OCI-LY7 (cell line): ENCODE data around the gene MAP2K5. TPM values are rescaled to one million over a fixed set of nuclear protein-coding genes. Genes with fewer than 3 reads are reported as not detected.

Experiments
- BruUV-seq: library from RNA; stranded (reverse); fragments of 400-500 nt; replicated peaks from 2 replicates; lab custom pipeline; 2021; lab: Mats Ljungman, UMichigan
- CTCF ChIA-PET: fragments of 300-600 bp; sonication (Branson Sonifier 250); formaldehyde crosslinking; loops from one replicate; lab custom pipeline; 2022; ENCODE audit warnings: antibody characterized with exemption; ENCODE audit not compliant: unreplicated experiment; lab: Charles Lee
- POLR2A ChIA-PET: fragments of 300-600 bp; sonication (Branson Sonifier 250); formaldehyde crosslinking; loops from one replicate; lab custom pipeline; 2022; ENCODE audit warnings: antibody characterized with exemption; lab: Charles Lee
- DNase-seq: peaks from one replicate; pipeline ENCODE4 v3.0.0-alpha.2; 2015; ENCODE audit warnings: low spot score
- H2AFZ ChIP-seq: fragments of 200-600 bp; sonication (generic), shearing (Covaris generic); 2 replicates; pipeline ENCODE4 v1.6.1; 2014; ENCODE audit warnings: mild to moderate bottlenecking, antibody characterized with exemption, low read length, moderate library complexity
- H3K27ac ChIP-seq: fragments of 200-600 bp; sonication (generic); 2 replicates; pipeline ENCODE4 v1.5.1; 2014; ENCODE audit warnings: mixed run types, low read depth, mild to moderate bottlenecking, moderate library complexity, low read length, inconsistent platforms; ENCODE audit not compliant: poor library complexity, severe bottlenecking
- H3K36me3 ChIP-seq: fragments of 200-600 bp; sonication (generic); 2 replicates; pipeline ENCODE4 v1.6.1; 2014; ENCODE audit warnings: mild to moderate bottlenecking, antibody characterized with exemption, low read length, moderate library complexity, mixed read lengths; ENCODE audit not compliant: insufficient read depth
- H3K4me1 ChIP-seq: fragments of 200-600 bp; sonication (generic); 2 replicates; pipeline ENCODE4 v1.5.1; 2014; ENCODE audit warnings: mild to moderate bottlenecking, low read length; ENCODE audit not compliant: insufficient read depth, poor library complexity, severe bottlenecking
- H3K4me2 ChIP-seq: fragments of 200-600 bp; sonication (generic); 2 replicates; pipeline ENCODE4 v1.6.1; 2014; ENCODE audit warnings: mild to moderate bottlenecking, low read length
- H3K4me3 ChIP-seq: fragments of 200-600 bp; sonication (generic); 2 replicates; pipeline ENCODE4 v1.5.1; 2014; ENCODE audit warnings: mild to moderate bottlenecking, low read depth, low read length; ENCODE audit not compliant: poor library complexity, severe bottlenecking
- H3K79me2 ChIP-seq: fragments of 200-600 bp; sonication (generic); 2 replicates; pipeline ENCODE4 v1.6.1; 2016; ENCODE audit warnings: low read depth, mild to moderate bottlenecking, low read length, moderate library complexity, mixed read lengths; ENCODE audit not compliant: insufficient read depth
- H3K9me2 ChIP-seq: fragments of 200-600 bp; sonication (generic); 2 replicates; pipeline ENCODE4 v1.6.1; 2016; ENCODE audit warnings: mild to moderate bottlenecking, low read length, mixed read lengths; ENCODE audit not compliant: insufficient read depth
- H3K9me3 ChIP-seq: fragments of 200-600 bp; sonication (generic); 2 replicates; pipeline ENCODE4 v1.6.1; 2014; ENCODE audit warnings: mild to moderate bottlenecking, mixed run types, low read length, mixed read lengths
- H4K20me1 ChIP-seq: fragments of 200-600 bp; sonication (generic); 2 replicates; pipeline ENCODE4 v1.6.1; 2014; ENCODE audit warnings: mild to moderate bottlenecking, antibody characterized with exemption, low read length, moderate library complexity, mixed read lengths; ENCODE audit not compliant: insufficient read depth
- CTCF ChIP-seq: fragments of 200-600 bp; sonication (generic); conservative IDR thresholded peaks from 2 replicates; pipeline ENCODE4 v1.5.1; 2014; ENCODE audit warnings: mild to moderate bottlenecking, antibody characterized with exemption, low read length, moderate library complexity, mixed read lengths
- EZH2phosphoT487 ChIP-seq: fragments of 200-600 bp; sonication (generic); IDR thresholded peaks from 2 replicates; pipeline ENCODE4 v1.6.1; 2018; ENCODE audit warnings: low read depth, borderline replicate concordance, mild to moderate bottlenecking, mixed run types, antibody characterized with exemption, low read length, moderate library complexity, mixed read lengths
- intact Hi-C: fragments of 100-400 bp; cut with micrococcal nuclease; formaldehyde crosslinking; loops from one replicate; pipeline ENCODE4 v1.10.0; 2022; ENCODE audit not compliant: unreplicated experiment
- total RNA-seq, 2 experiments: library from RNA; depleted of rRNA in 1 of 2; stranded (reverse); fragments of >200 nt in 1 of 2; shearing (Covaris generic) in 1 of 2; gene quantifications; 2 replicates each; pipeline ENCODE4 v1.2.3, GENCODE V29; 2014 to 2022

The MAP2K5 gene
- total RNA-seq, 2 experiments from 2014 or later: 10.2 to 35.0 TPM

DNA sequence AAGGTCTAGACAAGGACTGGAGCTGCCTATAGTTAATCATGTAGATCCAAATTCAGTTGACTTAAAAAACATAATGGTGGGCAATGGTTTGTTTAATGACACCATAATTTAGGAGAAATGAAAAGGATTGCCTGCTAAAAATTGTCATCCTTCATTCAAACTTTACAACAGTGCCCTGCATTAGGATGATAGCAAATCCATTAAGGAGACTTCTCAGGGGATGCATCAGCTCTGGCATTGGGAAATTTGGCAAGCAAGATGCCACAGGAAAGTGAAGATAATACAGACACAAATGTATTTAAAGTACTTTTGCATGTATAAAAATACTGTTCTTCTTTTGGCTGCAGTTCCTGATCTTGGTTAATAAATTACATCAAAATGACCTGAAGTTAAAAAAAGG is 189.7 kb downstream of the MAP2K5 start:
- intact Hi-C loops: no loop called here
- POLR2A ChIA-PET: interaction anchor here (0.7 kb wide), 1 partner anchor 11 kb away, joined by 3 read pairs; no protein-coding TSS in a partner anchor
- peaks cover 7% of the 10 kb centered on the region for H3K4me1 ChIP-seq

DNA sequence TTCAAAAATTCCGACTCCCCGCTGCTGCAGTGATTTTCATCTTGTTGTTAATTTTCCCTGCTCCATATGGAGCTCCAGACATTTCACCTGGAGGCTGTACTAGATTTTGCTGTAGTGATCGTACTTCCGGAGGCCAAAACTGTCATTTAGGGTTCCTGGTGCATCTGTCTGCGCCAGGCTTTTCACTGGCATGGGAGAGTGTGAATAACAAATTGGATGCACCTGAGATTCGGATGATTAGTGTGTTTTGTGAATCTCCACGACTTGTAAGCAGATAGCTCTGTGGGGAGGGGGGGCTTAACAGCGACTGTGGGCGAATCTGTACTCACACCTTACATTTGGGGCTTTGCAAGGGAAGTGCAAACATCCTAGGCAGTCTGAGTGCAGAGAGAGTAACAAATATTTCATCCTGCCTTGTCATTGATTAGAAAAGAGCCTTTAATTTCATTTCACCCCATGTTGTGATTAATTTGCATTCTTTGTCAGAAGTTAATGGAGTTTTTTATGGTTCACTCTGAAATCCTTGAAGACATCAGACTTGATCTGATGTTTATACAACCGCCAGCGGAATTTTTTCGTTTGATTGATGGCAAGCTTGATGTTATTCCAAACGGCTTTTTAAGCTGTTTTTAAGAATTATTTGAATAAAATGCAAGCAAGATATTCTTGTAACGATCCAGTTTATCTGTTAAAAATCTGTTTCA is 190.3 kb downstream of the MAP2K5 start:
- no peak for TF ChIP-seq CTCF
- TF ChIP-seq EZH2phosphoT487: no peak
- BruUV-seq: no TSS peak

More for the DNA sequence above, 189.7 kb downstream of the MAP2K5 start:
- no peaks in the 10 kb centered on the region for H3K36me3 ChIP-seq
- CTCF ChIA-PET: no interaction called here
- no peak for DNase-seq
- no peak overlapping the region for H2AFZ ChIP-seq
- no peak overlapping the region for H3K4me3 ChIP-seq
- H3K9me3 ChIP-seq: no peaks in the 10 kb centered on the region
- no peaks in the 10 kb centered on the region for H3K79me2 ChIP-seq
- H3K27ac ChIP-seq: no peak overlapping the region
- TF ChIP-seq CTCF (no peak), EZH2phosphoT487 (no peak)
- no TSS peak for BruUV-seq
- H3K4me2 ChIP-seq: no peak overlapping the region
- H4K20me1 ChIP-seq: no peaks in the 10 kb centered on the region
- 0 out of 2 replicates have a peak, but pooled peaks cover 3% of the 10 kb centered on the region for H3K9me2 ChIP-seq

GRCh38 chr15:67735896-67736295 is 193.4 kb downstream of the MAP2K5 start:
- Histone ChIP-seq H3K4me1 (peaks cover 7% of the 10 kb centered on the region), H3K9me2 (no peaks in the 10 kb centered on the region), H4K20me1 (no peaks in the 10 kb centered on the region), H3K4me3 (no peak overlapping the region), H3K9me3 (no peaks in the 10 kb centered on the region), H3K36me3 (no peaks in the 10 kb centered on the region), H3K27ac (no peak overlapping the region), H3K79me2 (no peaks in the 10 kb centered on the region), H3K4me2 (no peak overlapping the region), H2AFZ (no peak overlapping the region)
- intact Hi-C loops: no loop called here
- ChIA-PET POLR2A (interaction anchor here (0.8 to 0.9 kb wide), 2 partner anchors 12 to 26 kb away, joined by 3 read pairs; no protein-coding TSS in a partner anchor), CTCF (no interaction called here)
- no peak for DNase-seq
- no TSS peak for BruUV-seq
- no peak for TF ChIP-seq CTCF

More for the DNA sequence above, 190.3 kb downstream of the MAP2K5 start:
- no peaks in the 10 kb centered on the region for H3K79me2 ChIP-seq
- H3K4me1 ChIP-seq: peaks cover 7% of the 10 kb centered on the region
- H3K9me2 ChIP-seq: 0 out of 2 replicates have a peak, but pooled peaks cover 3% of the 10 kb centered on the region
- no peak for DNase-seq
- H3K9me3 ChIP-seq: no peaks in the 10 kb centered on the region
- no peak overlapping the region for H3K27ac ChIP-seq
- POLR2A ChIA-PET: interaction anchor here (0.7 to 0.8 kb wide), 2 partner anchors 12 to 22 kb away, joined by 3 read pairs; no protein-coding TSS in a partner anchor
- intact Hi-C loops: no loop called here
- no peaks in the 10 kb centered on the region for H4K20me1 ChIP-seq
- CTCF ChIA-PET: no interaction called here
- H3K36me3 ChIP-seq: no peaks in the 10 kb centered on the region
- no peak overlapping the region for H2AFZ ChIP-seq
- no peak overlapping the region for H3K4me3 ChIP-seq
- H3K4me2 ChIP-seq: no peak overlapping the region
